ENCODE data around the gene RBP4. TPM values are rescaled to one million over a fixed set of nuclear protein-coding genes. Genes with fewer than 3 reads are reported as not detected.

RBP4 gene
- total and polyA plus RNA-seq, 12 donors: 0.37 to 30.0 (median 4.9) TPM; not detected in 2

DNA sequence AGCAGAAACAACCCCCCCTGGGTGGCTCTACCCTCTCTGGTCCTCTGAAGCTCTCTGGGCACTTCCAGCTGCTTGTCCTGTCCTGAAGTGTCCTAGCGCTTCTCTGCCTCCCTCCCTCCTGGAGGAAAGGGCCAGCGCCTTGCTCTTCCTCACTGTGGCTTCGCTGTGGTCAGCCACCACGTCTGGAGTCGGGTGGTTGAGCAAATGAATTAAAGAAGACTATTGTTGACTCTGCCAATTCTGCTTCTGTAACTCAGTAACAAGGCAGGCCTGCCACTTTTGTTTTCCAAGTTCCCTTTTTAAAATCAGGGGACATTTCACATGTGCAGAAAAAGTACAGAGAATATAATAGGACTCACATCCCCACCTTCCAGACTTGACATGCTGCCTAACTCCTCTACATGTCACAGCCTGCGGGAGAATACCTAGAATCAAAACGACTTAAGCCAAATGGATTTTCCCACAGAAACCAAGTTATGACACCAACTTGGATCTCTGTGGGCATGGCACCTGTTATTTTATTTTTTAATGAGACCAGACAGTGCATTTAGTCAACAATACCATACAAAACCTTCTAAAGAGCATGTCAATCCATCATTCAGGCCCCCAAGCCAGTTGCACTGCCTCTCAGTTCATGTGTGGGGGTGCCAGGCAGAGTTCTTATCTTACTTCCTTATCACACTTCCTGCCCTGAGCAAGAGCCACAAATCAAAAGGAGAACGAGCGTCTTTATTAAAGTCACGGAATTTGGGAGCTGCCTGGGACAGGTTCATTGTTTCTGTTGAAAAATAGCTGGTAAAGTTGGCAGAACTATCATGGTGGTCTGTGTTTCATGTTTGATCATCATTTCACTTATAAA lies 27.8 kb downstream of the RBP4 start:
- intact Hi-C loops (cut with DNase I): no loop called here
- 47 to 53% methylated on average over 10 of the region's 10 CpGs for WGBS, 2 donors
- Histone ChIP-seq H3K36me3 (no peaks in the 10 kb centered on the region), H3K9me3 (no peaks in the 10 kb centered on the region), H3K4me1 (peaks cover 0 to 19% (median 0%) of the 10 kb centered on the region in 9 donors), H3K27ac (no peak overlapping the region), H3K27me3 (peaks cover 0 to 38% (median 25%) of the 10 kb centered on the region in 7 donors), H3K4me3 (no peak overlapping the region)
- DNase-seq (peak; percentile 12 to 34), ATAC-seq (peak in 6 of 8 donors; percentile 61 to 70 (median 66))
- no peak for TF ChIP-seq CTCF (IDR thresholded peaks at IDR 0.05)

- peaks cover 0 to 24% (median 0%) of the 10 kb centered on the region in 9 donors for H3K4me1 ChIP-seq
- H3K9me3 ChIP-seq: no peaks in the 10 kb centered on the region
- no peak for TF ChIP-seq CTCF (IDR thresholded peaks at IDR 0.05)
- no peaks in the 10 kb centered on the region for H3K36me3 ChIP-seq
- DNase-seq: no peak
- peaks cover 0 to 45% (median 31%) of the 10 kb centered on the region in 7 donors for H3K27me3 ChIP-seq
- whole genome bisulfite sequencing, 2 donors: 89 to 100% methylated on average over 2 of the region's 2 CpGs
- H3K27ac ChIP-seq: no peak overlapping the region
- intact Hi-C loops (cut with DNase I): no loop called here
- H3K4me3 ChIP-seq: no peak overlapping the region
- ATAC-seq: no peak
Observed at GRCh38 chr10:93572606-93573005, 28.4 kb downstream of the RBP4 start.

- intact Hi-C loops (cut with DNase I): no loop called here
- Histone ChIP-seq H3K27ac (no peak overlapping the region), H3K27me3 (peaks cover 12 to 67% (median 53%) of the 10 kb centered on the region in 7 donors), H3K4me3 (no peak overlapping the region), H3K4me1 (peaks cover 0 to 37% (median 6%) of the 10 kb centered on the region in 9 donors), H3K36me3 (no peaks in the 10 kb centered on the region), H3K9me3 (no peaks in the 10 kb centered on the region)
- ATAC-seq: no peak
- no peak for TF ChIP-seq CTCF (IDR thresholded peaks at IDR 0.05)
- DNase-seq: no peak
- WGBS, 2 donors: 39 to 41% methylated on average over 3 of the region's 3 CpGs
Observed at GRCh38 chr10:93570383-93570782, 30.7 kb downstream of the RBP4 start.

DNA sequence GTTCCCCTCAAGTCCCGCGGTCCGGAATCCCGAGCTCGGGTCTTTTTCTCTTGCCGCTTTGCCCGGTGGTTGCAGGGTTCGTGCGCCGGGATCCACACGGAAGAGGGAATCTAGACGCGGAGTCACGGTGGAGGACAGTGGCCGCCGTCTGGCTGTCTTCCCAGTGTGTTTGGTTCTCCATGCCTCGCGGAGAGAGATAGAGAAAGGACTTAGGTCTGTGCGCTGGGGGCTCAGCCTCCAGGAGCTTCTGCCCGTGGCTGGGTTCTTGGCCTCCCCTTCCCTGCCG lies 33.0 kb downstream of the RBP4 start:
- ATAC-seq (no peak), DNase-seq (peak in 1 of 2 donors; percentile 17)
- TF ChIP-seq CTCF (IDR thresholded peaks at IDR 0.05): no peak
- Histone ChIP-seq H3K36me3 (no peaks in the 10 kb centered on the region), H3K4me1 (peaks cover 0 to 26% (median 6%) of the 10 kb centered on the region in 9 donors), H3K4me3 (peak overlapping the region in 5 of 10 donors; percentile 1 to 43 (median 26)), H3K9me3 (no peaks in the 10 kb centered on the region), H3K27me3 (peaks cover 12 to 85% (median 62%) of the 10 kb centered on the region in 7 donors), H3K27ac (no peak overlapping the region)
- intact Hi-C loops (cut with DNase I): no loop called here
- WGBS, 2 donors: 4 to 5% methylated on average over 21 of the region's 21 CpGs
